ENCODE measurements around the gene CALCOCO2.

- TF ChIP-seq CTCF (conservative IDR thresholded peaks at IDR 0.05; ENCODE audit: low read length) (no peak), EZH2phosphoT487 (IDR thresholded peaks at IDR 0.05; ENCODE audit: borderline replicate concordance, low read depth, low read length) (no peak)
Measured at GRCh38 chr17:48800626-48801217, 30.1 kb upstream of the CALCOCO2 start.

Measured in OCI-LY7 (cell line).